ENCODE results near the gene EEPD1. TPM values are rescaled to one million over a fixed set of nuclear protein-coding genes. Genes with fewer than 3 reads are reported as not detected.
"Not testable (repeated sequence)": the region's sequence is repeated elsewhere in the genome, so short reads cannot be mapped to it uniquely, and the experiment has no call there.

Gene EEPD1
- total RNA-seq, 1 experiment from 2014 or later = 5.0 TPM

GRCh38 chr7:36244001-36244400 is 90.9 kb downstream of the EEPD1 start:
- H3K18ac ChIP-seq (ENCODE audit: insufficient read length, low read depth, low read length); H3K9me3 Mint-ChIP-seq; H2BK12ac ChIP-seq (ENCODE audit: insufficient read length, low read depth, low read length); H3K14ac ChIP-seq (ENCODE audit: insufficient read depth, low read length); H3K4me1 Mint-ChIP-seq; H2BK15ac ChIP-seq (ENCODE audit: low read depth, low read length); H3K4me2 ChIP-seq (ENCODE audit: insufficient read depth, insufficient read length, low read length); H2AK5ac ChIP-seq (ENCODE audit: insufficient read length, low read length); H3K4me3 Mint-ChIP-seq; H3K9me3 ChIP-seq (ENCODE audit: control insufficient read depth, low read depth, low read length); H4K20me1 ChIP-seq (ENCODE audit: control insufficient read depth, insufficient read depth, insufficient read length); H3K27ac ChIP-seq (ENCODE audit: insufficient read length, low read depth, low read length); H3K23me2 ChIP-seq (ENCODE audit: insufficient read length, low read depth, low read length, poor library complexity, severe bottlenecking); H2BK120ac ChIP-seq (ENCODE audit: low read depth, low read length, poor library complexity, severe bottlenecking); H3T11ph ChIP-seq (ENCODE audit: low read length); DNase-seq; H3K56ac ChIP-seq (ENCODE audit: insufficient read length, low read depth, low read length); H3K9ac ChIP-seq (ENCODE audit: extremely low read depth, insufficient read length, low read length); H4K8ac ChIP-seq (replicated peaks; ENCODE audit: insufficient read length, low read depth, low read length); H3K27me3 Mint-ChIP-seq (ENCODE audit: low read depth); H3K79me1 ChIP-seq (ENCODE audit: insufficient read depth, low read depth, low read length, poor library complexity, severe bottlenecking); H2BK5ac ChIP-seq (ENCODE audit: insufficient read length, low read length); H2AFZ ChIP-seq (ENCODE audit: low read length); H3K27me3 ChIP-seq (ENCODE audit: insufficient read depth, low read length); H4K5ac ChIP-seq (ENCODE audit: insufficient read length, low read depth, low read length); H3K4ac ChIP-seq (ENCODE audit: low read depth, low read length); H3K23ac ChIP-seq (ENCODE audit: insufficient read length, low read depth, low read length); H4K91ac ChIP-seq (ENCODE audit: insufficient read length, low read depth, low read length); H3K27ac Mint-ChIP-seq; H2BK20ac ChIP-seq (ENCODE audit: low read depth, low read length, poor library complexity, severe bottlenecking); H3K79me2 ChIP-seq (ENCODE audit: insufficient read depth, low read length); H3K4me1 ChIP-seq (ENCODE audit: insufficient read depth, low read length): not testable (repeated sequence)
- H3K36me3 Mint-ChIP-seq (ENCODE audit: insufficient read depth in 1 of 3, low read depth in 3 of 3) = peaks cover 7 to 13% (median 12%) of the 10 kb centered on the region in 3 experiments
- WGBS (ENCODE audit: extremely low coverage, insufficient read length, low lambda C conversion rate) = no CpG with 5 or more reads among the region's 1 CpG

Measured in H9 (cell line).